Measurements from ENCODE around the gene LRRC8E.

Gene LRRC8E

GRCh38 chr19:7898967-7899366, 10.7 kb downstream of the LRRC8E start:
- peaks cover 5% of the 10 kb centered on the region; the same call in 1 of the 2 replicates for H3K27me3 ChIP-seq (ENCODE audit: insufficient read depth, low read depth)
- no peak overlapping the region for H3K9ac ChIP-seq
- H3K4me2 ChIP-seq = no peak overlapping the region
- no peak overlapping the region for H3K4me3 ChIP-seq (IDR thresholded peaks at IDR 0.05; ENCODE audit: insufficient read depth, low read depth, low read length)
- H3K79me2 ChIP-seq (ENCODE audit: insufficient read depth, low read depth) = no peaks in the 10 kb centered on the region
- TF ChIP-seq, protein P1, sequence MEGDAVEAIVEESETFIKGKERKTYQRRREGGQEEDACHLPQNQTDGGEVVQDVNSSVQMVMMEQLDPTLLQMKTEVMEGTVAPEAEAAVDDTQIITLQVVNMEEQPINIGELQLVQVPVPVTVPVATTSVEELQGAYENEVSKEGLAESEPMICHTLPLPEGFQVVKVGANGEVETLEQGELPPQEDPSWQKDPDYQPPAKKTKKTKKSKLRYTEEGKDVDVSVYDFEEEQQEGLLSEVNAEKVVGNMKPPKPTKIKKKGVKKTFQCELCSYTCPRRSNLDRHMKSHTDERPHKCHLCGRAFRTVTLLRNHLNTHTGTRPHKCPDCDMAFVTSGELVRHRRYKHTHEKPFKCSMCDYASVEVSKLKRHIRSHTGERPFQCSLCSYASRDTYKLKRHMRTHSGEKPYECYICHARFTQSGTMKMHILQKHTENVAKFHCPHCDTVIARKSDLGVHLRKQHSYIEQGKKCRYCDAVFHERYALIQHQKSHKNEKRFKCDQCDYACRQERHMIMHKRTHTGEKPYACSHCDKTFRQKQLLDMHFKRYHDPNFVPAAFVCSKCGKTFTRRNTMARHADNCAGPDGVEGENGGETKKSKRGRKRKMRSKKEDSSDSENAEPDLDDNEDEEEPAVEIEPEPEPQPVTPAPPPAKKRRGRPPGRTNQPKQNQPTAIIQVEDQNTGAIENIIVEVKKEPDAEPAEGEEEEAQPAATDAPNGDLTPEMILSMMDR (conservative IDR thresholded peaks at IDR 0.05; ENCODE audit: low read depth, low read length) = no peak
- no peaks in the 10 kb centered on the region for H3K36me3 ChIP-seq (ENCODE audit: insufficient read depth)
- no peaks in the 10 kb centered on the region for H4K20me1 ChIP-seq (ENCODE audit: insufficient read depth)
- H3K4me1 ChIP-seq (ENCODE audit: low read depth, poor library complexity, severe bottlenecking) = no peaks in the 10 kb centered on the region
- H2AFZ ChIP-seq (ENCODE audit: low read depth) = no peak overlapping the region
- H3K27ac ChIP-seq = no peak overlapping the region

DNA sequence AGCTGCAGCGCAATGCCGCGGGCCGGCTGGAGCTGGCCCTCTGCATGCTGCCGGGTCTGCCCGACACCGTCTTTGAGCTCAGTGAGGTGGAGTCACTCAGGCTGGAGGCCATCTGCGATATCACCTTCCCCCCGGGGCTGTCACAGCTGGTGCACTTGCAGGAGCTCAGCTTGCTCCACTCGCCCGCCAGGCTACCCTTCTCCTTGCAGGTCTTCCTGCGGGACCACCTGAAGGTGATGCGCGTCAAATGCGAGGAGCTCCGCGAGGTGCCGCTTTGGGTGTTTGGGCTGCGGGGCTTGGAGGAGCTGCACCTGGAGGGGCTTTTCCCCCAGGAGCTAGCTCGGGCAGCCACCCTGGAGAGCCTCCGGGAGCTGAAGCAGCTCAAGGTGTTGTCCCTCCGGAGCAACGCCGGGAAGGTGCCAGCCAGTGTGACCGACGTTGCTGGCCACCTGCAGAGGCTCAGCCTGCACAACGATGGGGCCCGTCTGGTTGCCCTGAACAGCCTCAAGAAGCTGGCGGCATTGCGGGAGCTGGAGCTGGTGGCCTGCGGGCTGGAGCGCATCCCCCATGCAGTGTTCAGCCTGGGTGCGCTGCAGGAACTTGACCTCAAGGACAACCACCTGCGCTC, 11.6 kb downstream of the LRRC8E start:
- H2AFZ ChIP-seq (ENCODE audit: low read depth) = no peak overlapping the region
- no peaks in the 10 kb centered on the region for H4K20me1 ChIP-seq (ENCODE audit: insufficient read depth)
- peaks cover 8% of the 10 kb centered on the region for H3K79me2 ChIP-seq (ENCODE audit: insufficient read depth, low read depth)
- no peak overlapping the region for H3K4me2 ChIP-seq
- H3K36me3 ChIP-seq (ENCODE audit: insufficient read depth) = no peaks in the 10 kb centered on the region
- H3K27ac ChIP-seq = no peak overlapping the region
- peaks cover 1% of the 10 kb centered on the region for H3K4me1 ChIP-seq (ENCODE audit: low read depth, poor library complexity, severe bottlenecking)
- no peak overlapping the region for H3K4me3 ChIP-seq (IDR thresholded peaks at IDR 0.05; ENCODE audit: insufficient read depth, low read depth, low read length)
- no peaks in the 10 kb centered on the region for H3K27me3 ChIP-seq (ENCODE audit: insufficient read depth, low read depth)
- H3K9ac ChIP-seq = no peak overlapping the region
- TF ChIP-seq, protein P1 (conservative IDR thresholded peaks at IDR 0.05; ENCODE audit: low read depth, low read length) = no peak

GRCh38 chr19:7900401-7900870, 12.1 kb downstream of the LRRC8E start:
- H3K27me3 ChIP-seq (ENCODE audit: insufficient read depth, low read depth) = no peaks in the 10 kb centered on the region
- no peak overlapping the region for H3K4me3 ChIP-seq (IDR thresholded peaks at IDR 0.05; ENCODE audit: insufficient read depth, low read depth, low read length)
- no peaks in the 10 kb centered on the region for H4K20me1 ChIP-seq (ENCODE audit: insufficient read depth)
- TF ChIP-seq, protein P1 (conservative IDR thresholded peaks at IDR 0.05; ENCODE audit: low read depth, low read length) = no peak
- no peak overlapping the region for H3K27ac ChIP-seq
- no peak overlapping the region for H2AFZ ChIP-seq (ENCODE audit: low read depth)
- H3K36me3 ChIP-seq (ENCODE audit: insufficient read depth) = no peaks in the 10 kb centered on the region
- no peak overlapping the region for H3K4me2 ChIP-seq
- H3K9ac ChIP-seq = no peak overlapping the region
- peaks cover 5% of the 10 kb centered on the region for H3K4me1 ChIP-seq (ENCODE audit: low read depth, poor library complexity, severe bottlenecking)
- peaks cover 14% of the 10 kb centered on the region for H3K79me2 ChIP-seq (ENCODE audit: insufficient read depth, low read depth)

DNA sequence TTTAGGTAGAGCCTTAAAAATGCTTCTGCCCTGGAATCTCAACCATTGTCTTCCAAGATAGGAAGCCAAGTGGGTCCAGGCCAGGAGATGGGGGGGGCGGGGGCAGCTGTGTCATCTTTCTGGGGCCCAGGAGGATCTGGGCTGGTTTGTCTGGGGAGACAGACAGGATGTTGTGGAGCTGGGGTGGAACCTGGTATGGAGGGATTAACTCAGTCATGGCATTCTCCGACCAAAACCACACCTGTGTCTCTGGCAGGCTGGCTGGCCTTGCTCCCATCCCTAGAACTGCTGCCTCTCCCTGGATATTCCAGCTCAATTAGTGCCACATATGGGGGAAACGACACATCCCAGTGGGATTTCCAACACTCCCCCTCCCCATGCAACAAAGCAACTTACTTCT, 12.6 kb downstream of the LRRC8E start:
- Histone ChIP-seq H3K79me2 (ENCODE audit: insufficient read depth, low read depth) (peaks cover 19% of the 10 kb centered on the region), H3K36me3 (ENCODE audit: insufficient read depth) (no peaks in the 10 kb centered on the region), H3K4me1 (ENCODE audit: low read depth, poor library complexity, severe bottlenecking) (peaks cover 5% of the 10 kb centered on the region), H4K20me1 (ENCODE audit: insufficient read depth) (no peaks in the 10 kb centered on the region), H3K4me2 (no peak overlapping the region), H3K27ac (no peak overlapping the region), H3K9ac (no peak overlapping the region), H3K4me3 (IDR thresholded peaks at IDR 0.05; ENCODE audit: insufficient read depth, low read depth, low read length) (no peak overlapping the region), H3K27me3 (ENCODE audit: insufficient read depth, low read depth) (no peaks in the 10 kb centered on the region), H2AFZ (ENCODE audit: low read depth) (no peak overlapping the region)
- TF ChIP-seq, protein P1 (conservative IDR thresholded peaks at IDR 0.05; ENCODE audit: low read depth, low read length) = no peak

Data from KMS-11 (cell line).